ENCODE data around the gene KRT20. TPM values are rescaled to one million over a fixed set of nuclear protein-coding genes. Genes with fewer than 3 reads are reported as not detected.

KRT20 gene
- total RNA-seq, 1 experiment from 2014 or later: not detected

DNA sequence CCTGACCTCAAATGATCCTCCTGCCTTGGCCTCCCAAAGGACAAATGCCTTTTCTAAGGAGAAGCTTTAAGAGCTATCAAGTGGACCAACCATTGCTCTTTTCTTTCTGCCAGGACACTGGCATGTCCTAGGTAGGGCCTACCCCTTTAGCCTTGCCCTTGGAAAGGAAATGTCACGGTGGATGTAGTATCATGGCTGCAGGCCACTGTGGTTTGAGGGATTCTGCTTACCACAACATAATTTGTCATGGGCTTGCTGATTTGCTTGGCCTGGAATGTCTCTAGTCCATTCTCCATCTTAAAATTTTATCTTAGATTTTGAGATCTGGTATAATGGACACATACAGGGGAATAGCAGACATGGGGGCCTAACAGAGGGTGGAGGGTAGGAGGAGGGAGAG, 6.0 kb downstream of the KRT20 start:
- Histone ChIP-seq H3K79me1 (ENCODE audit: insufficient read depth, low read depth, low read length, poor library complexity, severe bottlenecking) (no peaks in the 10 kb centered on the region), H4K5ac (ENCODE audit: insufficient read length, low read depth, low read length) (no peak overlapping the region), H3K23ac (ENCODE audit: insufficient read length, low read depth, low read length) (no peak overlapping the region), H3K4ac (ENCODE audit: low read depth, low read length) (no peak overlapping the region), H2BK12ac (ENCODE audit: insufficient read length, low read depth, low read length) (no peak overlapping the region), H2AK5ac (ENCODE audit: insufficient read length, low read length) (no peak overlapping the region), H4K20me1 (ENCODE audit: control insufficient read depth, insufficient read depth, insufficient read length) (no peaks in the 10 kb centered on the region), H2AFZ (ENCODE audit: low read length) (no peak overlapping the region), H2BK120ac (ENCODE audit: low read depth, low read length, poor library complexity, severe bottlenecking) (no peak overlapping the region), H3K79me2 (ENCODE audit: insufficient read depth, low read length) (no peaks in the 10 kb centered on the region), H3K27ac (ENCODE audit: insufficient read length, low read depth, low read length) (no peak overlapping the region), H2BK15ac (ENCODE audit: low read depth, low read length) (no peak overlapping the region), H3K23me2 (ENCODE audit: insufficient read length, low read depth, low read length, poor library complexity, severe bottlenecking) (no peaks in the 10 kb centered on the region), H2BK20ac (ENCODE audit: low read depth, low read length, poor library complexity, severe bottlenecking) (no peak overlapping the region), H3K9ac (ENCODE audit: extremely low read depth, insufficient read length, low read length) (no peak overlapping the region), H3K14ac (ENCODE audit: insufficient read depth, low read length) (no peak overlapping the region), H3T11ph (ENCODE audit: low read length) (no peak overlapping the region), H3K4me2 (ENCODE audit: insufficient read depth, insufficient read length, low read length) (no peak overlapping the region), H3K18ac (ENCODE audit: insufficient read length, low read depth, low read length) (no peak overlapping the region), H2BK5ac (ENCODE audit: insufficient read length, low read length) (no peak overlapping the region), H4K91ac (ENCODE audit: insufficient read length, low read depth, low read length) (no peak overlapping the region), H3K9me3 (ENCODE audit: control insufficient read depth, low read depth, low read length) (no peaks in the 10 kb centered on the region), H3K27me3 (ENCODE audit: insufficient read depth, low read length) (no peaks in the 10 kb centered on the region), H3K4me1 (ENCODE audit: insufficient read depth, low read length) (no peaks in the 10 kb centered on the region), H4K8ac (replicated peaks; ENCODE audit: insufficient read length, low read depth, low read length) (no peak overlapping the region), H3K56ac (ENCODE audit: insufficient read length, low read depth, low read length) (no peak overlapping the region)
- peaks cover 13 to 16% of the 10 kb centered on the region in 2 experiments for H3K4me1 Mint-ChIP-seq
- peaks cover 2% of the 10 kb centered on the region for H3K27me3 Mint-ChIP-seq (ENCODE audit: low read depth)
- no peak overlapping the region for H3K4me3 Mint-ChIP-seq
- WGBS (ENCODE audit: extremely low coverage, insufficient read length, low lambda C conversion rate): no CpG with 5 or more reads among the region's 1 CpG
- H3K9me3 Mint-ChIP-seq: no peaks in the 10 kb centered on the region
- no peaks in the 10 kb centered on the region for H3K36me3 Mint-ChIP-seq (ENCODE audit: insufficient read depth in 1 of 3, low read depth in 3 of 3)
- no peak overlapping the region for H3K27ac Mint-ChIP-seq
- TF ChIP-seq CTCF (conservative IDR thresholded peaks at IDR 0.05): no peak
- DNase-seq: no peak

All from H9 (cell line).